ENCODE results near the gene TFAM.

DNA sequence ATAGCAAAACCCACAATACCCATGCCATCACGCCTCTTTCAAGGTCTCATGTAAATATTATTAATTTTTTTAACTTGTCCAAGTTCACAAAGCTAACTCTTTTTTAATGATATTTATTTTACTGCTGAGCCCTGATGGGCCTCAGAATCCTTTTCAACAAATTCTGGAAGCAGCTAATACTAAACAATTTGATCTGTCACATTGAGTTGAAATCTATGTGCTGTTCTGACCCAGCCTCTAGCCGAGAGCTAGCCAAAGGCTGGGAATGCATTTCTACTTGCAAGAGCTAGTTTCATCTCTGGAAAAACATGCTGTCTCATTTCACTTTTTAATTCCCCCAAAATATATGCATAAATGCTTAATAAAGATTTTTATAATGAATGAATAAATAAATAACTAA, 47.9 kb downstream of the TFAM start:
- TF ChIP-seq GATA2 (IDR thresholded peaks at IDR 0.05; ENCODE audit: low read depth, low read length) (no peak), GATA3 (IDR thresholded peaks at IDR 0.05; ENCODE audit: low read depth, low read length) (no peak)

All from SH-SY5Y (cell line).